Muscle of leg (tissue), 11 donors: ENCODE measurements around the gene MRS2. TPM values are rescaled to one million over a fixed set of nuclear protein-coding genes. Genes with fewer than 3 reads are reported as not detected.

Source experiments
- DNase-seq: peaks from one replicate; pipeline ENCODE4 v3.0.0; 2013
- H3K27ac ChIP-seq: one replicate; pipeline ENCODE4 v1.5.1; 2013; ENCODE audit warnings: mild to moderate bottlenecking, low read length, control low read depth
- H3K27me3 ChIP-seq: one replicate; pipeline ENCODE4 v1.6.1; 2013; ENCODE audit warnings: low read length; ENCODE audit not compliant: control insufficient read depth, insufficient read depth
- H3K36me3 ChIP-seq: one replicate; pipeline ENCODE4 v1.6.1; 2013; ENCODE audit warnings: low read length; ENCODE audit not compliant: control insufficient read depth, insufficient read depth
- H3K4me1 ChIP-seq: one replicate; pipeline ENCODE4 v1.6.1; 2013; ENCODE audit warnings: low read length; ENCODE audit not compliant: control insufficient read depth, insufficient read depth
- H3K4me3 ChIP-seq: one replicate; pipeline ENCODE4 v1.5.1; 2013; ENCODE audit warnings: low read length, control low read depth
- H3K9me3 ChIP-seq: replicated peaks from 2 replicates; pipeline ENCODE4 v1.6.1; 2013; ENCODE audit warnings: low read depth, low read length; ENCODE audit not compliant: control insufficient read depth
- WGBS: methylation state at CpG from one replicate; pipeline ENCODE4 v1.1.5; 2013; ENCODE audit warnings: missing lambda C conversion rate; ENCODE audit not compliant: insufficient coverage; 5-methylcytosine and 5-hydroxymethylcytosine counted together
- polyA plus RNA-seq, 8 donors: library from polyadenylated mRNA; unstranded; fragments of 120-200 nt; gene quantifications; one replicate each; pipeline versions ENCODE4 v1.2.1 to v1.2.3, GENCODE V29; 2013; ENCODE audit warnings: inconsistent platforms in 1 of 8, low replicate concordance in 1 of 8; ENCODE audit not compliant: insufficient read length in 8 of 8, insufficient read depth in 1 of 8
- total RNA-seq: library from RNA; stranded (reverse); fragments of 120-200 nt; gene quantifications from one replicate; pipeline ENCODE4 v1.2.4, GENCODE V29; 2013

The MRS2 gene
- total and polyA plus RNA-seq, 9 donors: 17.3 to 23.6 (median 19.0) TPM

- Histone ChIP-seq H3K4me3 (no peak overlapping the region), H3K9me3 (no peaks in the 10 kb centered on the region), H3K27me3 (no peaks in the 10 kb centered on the region), H3K27ac (no peak overlapping the region), H3K36me3 (no peaks in the 10 kb centered on the region), H3K4me1 (no peaks in the 10 kb centered on the region)
- 88% methylated on average over 2 of the region's 2 CpGs for WGBS
- DNase-seq: no peak
Observed at GRCh38 chr6:24458941-24459340, 56.2 kb downstream of the MRS2 start.

- Histone ChIP-seq H3K9me3 (no peaks in the 10 kb centered on the region), H3K27ac (no peak overlapping the region), H3K4me3 (no peak overlapping the region), H3K27me3 (no peaks in the 10 kb centered on the region), H3K36me3 (no peaks in the 10 kb centered on the region), H3K4me1 (no peaks in the 10 kb centered on the region)
- 75% methylated on average over 2 of the region's 4 CpGs for WGBS
- no peak for DNase-seq
Observed at GRCh38 chr6:24460966-24461365, 58.2 kb downstream of the MRS2 start.

- H3K4me3 ChIP-seq: no peak overlapping the region
- 100% methylated on average over 1 of the region's 11 CpGs for WGBS
- no peak overlapping the region for H3K27ac ChIP-seq
- no peak for DNase-seq
- H3K4me1 ChIP-seq: no peaks in the 10 kb centered on the region
- H3K9me3 ChIP-seq: no peaks in the 10 kb centered on the region
- no peaks in the 10 kb centered on the region for H3K36me3 ChIP-seq
- no peaks in the 10 kb centered on the region for H3K27me3 ChIP-seq
Observed at GRCh38 chr6:24464253-24465038, 61.7 kb downstream of the MRS2 start.

- no CpG with 5 or more reads among the region's 7 CpGs for WGBS
- DNase-seq: no peak
- H3K9me3 ChIP-seq: no peaks in the 10 kb centered on the region
- no peak overlapping the region for H3K4me3 ChIP-seq
- H3K4me1 ChIP-seq: no peaks in the 10 kb centered on the region
- H3K27ac ChIP-seq: no peak overlapping the region
- H3K27me3 ChIP-seq: no peaks in the 10 kb centered on the region
- H3K36me3 ChIP-seq: no peaks in the 10 kb centered on the region
Observed at GRCh38 chr6:24469811-24470210, 67.1 kb downstream of the MRS2 start.

- no peaks in the 10 kb centered on the region for H3K27me3 ChIP-seq
- no peak overlapping the region for H3K27ac ChIP-seq
- H3K4me3 ChIP-seq: no peak overlapping the region
- H3K36me3 ChIP-seq: no peaks in the 10 kb centered on the region
- no peaks in the 10 kb centered on the region for H3K4me1 ChIP-seq
- no peaks in the 10 kb centered on the region for H3K9me3 ChIP-seq
- no peak for DNase-seq
Observed at GRCh38 chr6:24472181-24472580, 69.4 kb downstream of the MRS2 start.

Other genes with a start within 250 kb of the MRS2 start
- 0.04 TPM for gene DCDC2, start 44.9 kb upstream of the MRS2 start, total RNA-seq
- gene DCDC2, start 44.9 kb upstream of the MRS2 start, polyA plus RNA-seq: under 1 TPM; 0.04 to 0.60 (median 0.19) TPM
- gene GPLD1, start 86.6 kb downstream of the MRS2 start, total RNA-seq: 2.7 TPM
- gene GPLD1, start 86.6 kb downstream of the MRS2 start, polyA plus RNA-seq: 1 to 10 TPM; 1.6 to 2.4 (median 2.0) TPM
- gene ALDH5A1, start 92.0 kb downstream of the MRS2 start, total RNA-seq: 5.9 TPM
- 1 to 10 TPM; 7.0 to 9.4 (median 8.2) TPM for gene ALDH5A1, start 92.0 kb downstream of the MRS2 start, polyA plus RNA-seq
- 0.04 TPM for gene KIAA0319, start 243.3 kb downstream of the MRS2 start, total RNA-seq
- under 1 TPM; 0.05 to 0.17 (median 0.06) TPM for gene KIAA0319, start 243.3 kb downstream of the MRS2 start, polyA plus RNA-seq